ENCODE measurements around the gene ASRGL1.
A peak's percentile ranks its signal among the peaks of the same experiment; 100 is the strongest.

Gene ASRGL1

DNA sequence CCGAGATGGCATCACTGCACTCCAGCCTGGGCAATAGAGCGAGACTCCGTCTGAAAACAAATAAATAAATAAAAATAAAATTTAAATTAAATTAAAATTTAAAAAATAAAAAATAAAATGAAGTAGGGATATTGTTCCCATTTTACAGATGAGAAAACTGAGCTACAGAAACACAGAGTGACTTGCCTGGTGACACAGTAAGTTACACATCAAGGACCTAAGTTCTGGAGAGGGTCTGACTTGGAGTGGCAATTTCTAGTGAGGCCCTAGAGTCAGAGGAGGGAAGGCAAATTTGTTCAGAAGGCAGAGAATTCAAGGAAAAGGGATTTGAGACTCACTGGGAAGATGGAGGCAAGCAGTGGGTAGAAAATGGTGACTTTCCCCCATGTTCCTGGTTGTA, 83.6 kb downstream of the ASRGL1 start:
- Histone ChIP-seq H3K36me3 (ENCODE audit: low read depth) (no peaks in the 10 kb centered on the region), H3K4me1 (ENCODE audit: insufficient read depth, poor library complexity, severe bottlenecking) (no peaks in the 10 kb centered on the region), H3K27ac (ENCODE audit: poor library complexity, severe bottlenecking) (no peak overlapping the region), H3K9me3 (ENCODE audit: severe bottlenecking) (no peaks in the 10 kb centered on the region), H3K4me3 (ENCODE audit: severe bottlenecking) (no peak overlapping the region), H3K27me3 (ENCODE audit: insufficient read depth, poor library complexity, severe bottlenecking) (no peaks in the 10 kb centered on the region)
- DNase-seq (ENCODE audit: low spot score) (no peak), ATAC-seq (ENCODE audit: low read depth) (no peak)
- TF ChIP-seq, protein P1, sequence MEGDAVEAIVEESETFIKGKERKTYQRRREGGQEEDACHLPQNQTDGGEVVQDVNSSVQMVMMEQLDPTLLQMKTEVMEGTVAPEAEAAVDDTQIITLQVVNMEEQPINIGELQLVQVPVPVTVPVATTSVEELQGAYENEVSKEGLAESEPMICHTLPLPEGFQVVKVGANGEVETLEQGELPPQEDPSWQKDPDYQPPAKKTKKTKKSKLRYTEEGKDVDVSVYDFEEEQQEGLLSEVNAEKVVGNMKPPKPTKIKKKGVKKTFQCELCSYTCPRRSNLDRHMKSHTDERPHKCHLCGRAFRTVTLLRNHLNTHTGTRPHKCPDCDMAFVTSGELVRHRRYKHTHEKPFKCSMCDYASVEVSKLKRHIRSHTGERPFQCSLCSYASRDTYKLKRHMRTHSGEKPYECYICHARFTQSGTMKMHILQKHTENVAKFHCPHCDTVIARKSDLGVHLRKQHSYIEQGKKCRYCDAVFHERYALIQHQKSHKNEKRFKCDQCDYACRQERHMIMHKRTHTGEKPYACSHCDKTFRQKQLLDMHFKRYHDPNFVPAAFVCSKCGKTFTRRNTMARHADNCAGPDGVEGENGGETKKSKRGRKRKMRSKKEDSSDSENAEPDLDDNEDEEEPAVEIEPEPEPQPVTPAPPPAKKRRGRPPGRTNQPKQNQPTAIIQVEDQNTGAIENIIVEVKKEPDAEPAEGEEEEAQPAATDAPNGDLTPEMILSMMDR (IDR thresholded peaks at IDR 0.05; ENCODE audit: poor library complexity, severe bottlenecking) = no peak

DNA sequence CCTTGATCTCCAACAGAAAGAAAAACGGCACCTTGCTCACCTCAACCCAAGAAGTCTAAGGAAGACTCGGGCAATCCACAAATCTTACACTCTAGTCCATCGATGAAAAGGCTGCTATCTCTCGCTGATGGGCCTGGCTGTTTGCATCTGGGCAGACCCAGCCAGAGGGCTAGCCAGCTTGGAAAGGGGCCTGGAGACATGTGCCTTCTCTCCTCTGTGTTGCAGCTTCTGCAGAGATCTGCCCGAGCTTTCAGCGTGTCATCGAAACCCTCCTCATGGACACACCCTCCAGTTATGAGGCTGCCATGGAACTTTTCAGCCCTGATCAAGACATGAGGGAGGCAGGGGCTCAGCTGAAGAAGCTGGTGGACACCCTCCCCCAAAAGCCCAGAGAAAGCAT, 84.7 kb downstream of the ASRGL1 start:
- Histone ChIP-seq H3K27ac (ENCODE audit: poor library complexity, severe bottlenecking) (no peak overlapping the region), H3K9me3 (ENCODE audit: severe bottlenecking) (no peaks in the 10 kb centered on the region), H3K36me3 (ENCODE audit: low read depth) (no peaks in the 10 kb centered on the region), H3K27me3 (ENCODE audit: insufficient read depth, poor library complexity, severe bottlenecking) (no peaks in the 10 kb centered on the region), H3K4me3 (ENCODE audit: severe bottlenecking) (no peak overlapping the region), H3K4me1 (ENCODE audit: insufficient read depth, poor library complexity, severe bottlenecking) (peaks cover 6% of the 10 kb centered on the region)
- TF ChIP-seq, protein P1 (IDR thresholded peaks at IDR 0.05; ENCODE audit: poor library complexity, severe bottlenecking) = no peak
- DNase-seq (ENCODE audit: low spot score) (no peak), ATAC-seq (ENCODE audit: low read depth) (no peak)

DNA sequence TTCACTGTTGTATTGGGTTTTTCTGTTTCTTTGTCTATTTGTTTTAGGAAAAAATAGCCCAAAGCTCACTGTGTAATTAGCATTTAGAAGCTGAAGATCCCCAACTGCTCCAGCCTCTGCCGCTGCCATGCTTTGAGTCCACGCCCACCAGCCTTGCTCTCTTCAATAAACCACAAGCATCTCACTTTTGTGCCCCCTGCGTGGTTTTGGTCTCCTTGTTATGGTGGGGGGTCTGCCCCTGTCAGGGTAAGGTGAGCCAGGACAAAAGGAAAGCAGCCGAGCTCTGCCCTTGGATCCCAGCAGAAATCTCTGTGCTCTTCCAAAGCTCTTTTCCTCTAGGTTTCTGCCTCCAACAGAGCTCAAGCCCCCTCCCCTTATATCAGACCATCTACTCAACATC, 85.8 kb downstream of the ASRGL1 start:
- H3K27ac ChIP-seq (ENCODE audit: poor library complexity, severe bottlenecking) = no peak overlapping the region

DNA sequence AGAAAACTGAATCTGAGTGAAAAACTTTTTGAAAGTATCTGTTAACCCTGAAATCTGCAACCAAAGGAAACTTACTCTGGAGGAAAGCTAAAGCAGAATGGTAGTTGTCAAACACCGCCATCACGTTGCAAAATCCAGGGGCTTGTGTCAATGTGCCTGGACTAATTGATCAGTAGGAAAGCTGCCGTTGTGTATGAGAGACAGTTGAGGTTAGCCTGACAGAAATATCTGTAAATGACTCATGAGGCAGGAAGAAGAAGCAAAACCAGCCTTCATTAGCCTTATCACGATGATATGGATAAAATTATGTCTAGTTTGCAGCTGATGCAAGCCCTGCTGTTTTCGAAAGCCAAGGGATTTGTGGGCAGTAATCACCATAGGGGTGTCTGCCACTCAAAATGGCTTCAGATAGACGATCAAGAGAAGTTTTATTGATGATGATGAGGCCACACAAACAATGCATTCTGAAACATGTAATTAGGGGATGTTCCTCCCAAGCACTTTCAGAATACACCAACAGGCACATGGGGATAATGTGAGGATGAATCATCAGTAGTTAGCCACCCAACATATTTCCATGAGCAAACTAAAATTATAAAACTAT, 90.5 kb downstream of the ASRGL1 start:
- ATAC-seq (ENCODE audit: low read depth) (0 out of 3 replicates have a peak, but pooled peaks have one; percentile 14), DNase-seq (ENCODE audit: low spot score) (no peak)
- TF ChIP-seq, protein P1 (IDR thresholded peaks at IDR 0.05; ENCODE audit: poor library complexity, severe bottlenecking) = no peak
- Histone ChIP-seq H3K9me3 (ENCODE audit: severe bottlenecking) (no peaks in the 10 kb centered on the region), H3K4me1 (ENCODE audit: insufficient read depth, poor library complexity, severe bottlenecking) (peaks cover 19% of the 10 kb centered on the region), H3K4me3 (ENCODE audit: severe bottlenecking) (no peak overlapping the region), H3K27me3 (ENCODE audit: insufficient read depth, poor library complexity, severe bottlenecking) (no peaks in the 10 kb centered on the region), H3K27ac (ENCODE audit: poor library complexity, severe bottlenecking) (peak overlapping the region; percentile 84), H3K36me3 (ENCODE audit: low read depth) (no peaks in the 10 kb centered on the region)

More for the DNA sequence above, 85.8 kb downstream of the ASRGL1 start:
- no peak for ATAC-seq (ENCODE audit: low read depth)
- no peak for DNase-seq (ENCODE audit: low spot score)
- TF ChIP-seq, protein P1 (IDR thresholded peaks at IDR 0.05; ENCODE audit: poor library complexity, severe bottlenecking) = no peak
- Histone ChIP-seq H3K36me3 (ENCODE audit: low read depth) (no peaks in the 10 kb centered on the region), H3K9me3 (ENCODE audit: severe bottlenecking) (no peaks in the 10 kb centered on the region), H3K4me3 (ENCODE audit: severe bottlenecking) (no peak overlapping the region), H3K4me1 (ENCODE audit: insufficient read depth, poor library complexity, severe bottlenecking) (peaks cover 17% of the 10 kb centered on the region), H3K27me3 (ENCODE audit: insufficient read depth, poor library complexity, severe bottlenecking) (no peaks in the 10 kb centered on the region)

DNA sequence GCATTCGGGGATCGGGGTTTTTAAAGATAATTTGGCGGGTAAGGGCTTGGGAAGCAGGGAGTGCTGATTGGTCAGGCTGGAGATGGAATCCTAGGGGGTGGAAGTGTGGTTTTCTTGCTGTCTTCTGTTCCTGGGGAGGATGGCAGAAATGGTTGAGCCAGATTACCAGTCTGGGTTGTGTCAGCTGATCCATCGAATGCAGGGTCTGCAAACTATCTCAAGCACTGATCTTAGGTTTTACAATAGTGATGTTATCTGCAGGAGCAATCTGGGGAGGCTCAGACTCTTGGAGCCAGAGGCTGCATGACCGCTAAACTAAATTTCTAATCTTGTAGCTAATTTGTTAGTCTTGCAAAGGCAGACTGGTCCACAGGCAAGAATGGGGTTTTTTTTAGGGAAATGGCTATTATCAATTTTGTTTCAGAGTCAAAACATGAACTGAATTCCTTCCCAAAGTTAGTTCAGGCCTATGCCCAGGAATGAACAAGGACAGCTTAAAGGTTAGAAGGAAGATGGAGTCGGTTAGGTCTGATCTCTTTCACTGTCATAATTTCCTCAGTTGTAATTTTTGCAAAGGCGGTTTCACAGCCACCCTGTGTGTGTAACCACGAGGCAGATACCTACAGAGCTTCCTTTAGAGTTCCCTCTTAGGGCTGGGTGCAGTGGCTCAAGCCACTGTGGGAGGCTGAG, 91.8 kb downstream of the ASRGL1 start:
- no peak overlapping the region for H3K4me3 ChIP-seq (ENCODE audit: severe bottlenecking)
- H3K36me3 ChIP-seq (ENCODE audit: low read depth) = no peaks in the 10 kb centered on the region
- peak overlapping the region; percentile 84 for H3K27ac ChIP-seq (ENCODE audit: poor library complexity, severe bottlenecking)
- peaks cover 19% of the 10 kb centered on the region for H3K4me1 ChIP-seq (ENCODE audit: insufficient read depth, poor library complexity, severe bottlenecking)
- H3K27me3 ChIP-seq (ENCODE audit: insufficient read depth, poor library complexity, severe bottlenecking) = no peaks in the 10 kb centered on the region
- ATAC-seq (ENCODE audit: low read depth) (no peak), DNase-seq (ENCODE audit: low spot score) (no peak)
- H3K9me3 ChIP-seq (ENCODE audit: severe bottlenecking) = no peaks in the 10 kb centered on the region
- TF ChIP-seq, protein P1 (IDR thresholded peaks at IDR 0.05; ENCODE audit: poor library complexity, severe bottlenecking) = no peak
